ENCODE results near the gene SEZ6L2. TPM values are rescaled to one million over a fixed set of nuclear protein-coding genes. Genes with fewer than 3 reads are reported as not detected.
A peak's percentile ranks its signal among the peaks of the same experiment; 100 is the strongest.
"Not testable (repeated sequence)": the region's sequence is repeated elsewhere in the genome, so short reads cannot be mapped to it uniquely, and the experiment has no call there.

Gene SEZ6L2
- total RNA-seq, 1 donor from 2014 or later, result 43.2 TPM

DNA sequence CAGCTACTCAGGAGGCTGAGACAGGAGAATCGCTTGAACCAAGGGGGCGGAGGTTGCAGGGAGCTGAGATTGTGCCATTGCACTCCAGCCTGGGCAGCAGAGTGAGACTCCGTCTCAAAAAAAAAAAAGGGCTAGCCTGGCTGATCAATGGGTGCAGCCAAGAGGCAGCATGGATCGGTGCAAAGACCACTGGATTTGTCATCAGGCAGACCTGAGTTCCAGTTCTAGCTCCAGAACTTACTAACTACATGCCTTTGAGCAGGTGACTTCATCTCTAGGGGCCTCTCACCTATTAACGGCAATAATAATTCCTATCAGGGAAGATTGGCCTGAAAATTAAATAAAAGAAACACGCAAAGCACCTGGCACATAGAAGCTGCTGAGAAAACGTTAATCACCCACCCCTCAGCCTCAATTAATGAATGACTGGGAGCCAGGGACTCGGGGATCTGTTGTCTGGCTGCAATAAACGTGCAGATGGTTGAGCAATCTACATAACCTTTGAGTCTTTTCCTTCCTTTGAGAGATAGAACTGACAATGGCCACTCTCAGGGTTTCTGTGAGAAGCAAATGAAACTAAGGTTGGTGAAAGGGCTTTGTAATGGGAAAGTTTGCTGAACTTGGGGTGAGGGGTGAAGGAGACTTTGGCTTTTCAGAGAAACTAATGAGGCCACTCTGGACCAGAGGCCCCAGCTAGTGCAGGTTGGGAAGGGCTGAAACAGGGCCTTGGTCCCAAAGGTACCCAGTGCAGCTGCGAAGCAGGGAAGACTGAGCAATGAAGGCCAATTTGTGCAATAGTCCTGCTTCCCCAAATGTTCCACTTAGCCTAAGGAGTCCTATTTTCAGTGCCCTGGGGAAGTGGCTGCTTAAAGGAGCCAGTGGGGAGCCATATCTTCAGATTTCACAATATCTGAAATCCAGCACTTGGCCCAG, 7.6 kb downstream of the SEZ6L2 start:
- FAIRE-seq (no peak), DNase-seq (ENCODE audit: low spot score in 2 of 2) (no peak)

DNA sequence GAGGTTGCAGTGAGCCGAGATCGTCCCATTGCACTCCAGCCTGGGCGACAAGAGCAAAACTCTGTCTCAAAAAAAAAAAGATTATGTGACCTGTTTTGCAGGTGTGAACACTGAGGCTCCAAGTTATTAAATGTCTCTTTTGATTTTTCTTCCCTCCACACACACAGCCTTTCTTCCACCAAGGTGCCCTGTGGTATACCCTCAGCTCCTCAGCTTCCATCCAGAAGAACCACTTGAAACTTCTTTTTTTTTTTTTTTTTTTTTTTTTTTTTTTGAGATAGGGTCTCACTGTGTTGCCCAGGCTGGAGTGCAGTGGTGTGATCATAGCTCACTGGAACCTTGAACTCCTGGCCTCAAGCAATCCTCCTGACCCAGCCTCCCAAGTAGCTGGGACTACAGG, 10.0 kb downstream of the SEZ6L2 start:
- not testable (repeated sequence) for FAIRE-seq

DNA sequence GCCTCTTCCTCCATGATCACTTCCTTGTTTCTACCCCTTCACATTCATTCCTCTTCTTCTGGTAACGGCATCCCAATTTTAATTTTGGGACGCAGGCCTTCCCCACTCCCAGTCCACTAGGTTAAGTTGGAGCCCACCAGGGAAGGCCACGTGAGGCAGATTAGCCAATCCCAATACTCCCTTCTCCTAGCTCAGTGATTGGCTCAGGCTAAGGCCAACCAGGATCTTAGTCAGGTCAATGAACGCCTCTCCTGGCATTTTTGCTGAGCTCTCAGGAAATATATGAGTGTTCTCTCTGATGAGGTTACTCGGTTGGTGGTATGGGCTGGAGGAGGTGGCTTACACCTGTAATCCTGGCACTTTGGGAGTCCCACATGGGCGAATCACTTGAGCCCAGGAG, 15.4 kb downstream of the SEZ6L2 start:
- DNase-seq (ENCODE audit: low spot score in 2 of 2), result no peak
- no peak for FAIRE-seq

More for the DNA sequence above, 10.0 kb downstream of the SEZ6L2 start:
- not testable (repeated sequence) for DNase-seq (ENCODE audit: low spot score in 2 of 2)

DNA sequence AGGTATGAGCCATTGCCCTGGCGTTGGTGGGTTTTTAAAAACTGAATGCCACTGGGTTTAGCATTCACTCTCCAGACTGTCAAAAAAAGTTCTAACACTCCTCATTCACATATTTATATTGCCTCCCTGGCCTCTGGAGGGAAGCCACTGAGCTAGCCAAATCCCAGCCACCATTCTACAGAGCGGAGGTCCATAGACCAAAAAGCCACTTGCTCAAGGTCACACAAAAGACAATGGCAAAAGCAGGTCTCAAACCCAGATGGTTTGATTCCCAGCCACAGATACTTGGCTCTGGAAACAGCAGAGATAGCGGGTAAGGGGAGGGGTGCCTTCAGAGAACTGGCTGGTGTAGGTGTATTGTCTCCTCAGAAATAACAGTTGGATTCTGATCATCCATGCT, 18.3 kb downstream of the SEZ6L2 start:
- no peak for FAIRE-seq

DNA sequence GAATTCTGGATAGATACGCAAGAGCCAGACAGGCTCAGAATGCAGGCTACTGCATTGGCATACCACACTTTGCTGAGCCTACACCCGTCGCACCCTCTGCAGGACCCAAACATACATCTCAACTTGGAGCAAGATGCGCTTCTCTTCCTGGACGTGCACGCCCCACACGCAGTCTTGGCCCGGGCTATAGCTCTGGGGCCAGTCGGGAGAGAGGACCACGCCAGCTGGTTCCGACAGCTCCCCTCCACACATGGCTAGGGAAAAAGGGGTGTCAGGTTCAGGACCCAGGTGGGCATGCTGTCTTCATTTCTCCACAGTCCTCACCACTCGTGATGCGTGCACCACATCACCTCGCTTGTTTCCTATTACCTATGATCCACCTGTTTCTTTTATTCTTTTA, 21.2 kb downstream of the SEZ6L2 start:
- no peak for FAIRE-seq

More for the DNA sequence above, 18.3 kb downstream of the SEZ6L2 start:
- DNase-seq (ENCODE audit: low spot score in 2 of 2), result no peak

DNA sequence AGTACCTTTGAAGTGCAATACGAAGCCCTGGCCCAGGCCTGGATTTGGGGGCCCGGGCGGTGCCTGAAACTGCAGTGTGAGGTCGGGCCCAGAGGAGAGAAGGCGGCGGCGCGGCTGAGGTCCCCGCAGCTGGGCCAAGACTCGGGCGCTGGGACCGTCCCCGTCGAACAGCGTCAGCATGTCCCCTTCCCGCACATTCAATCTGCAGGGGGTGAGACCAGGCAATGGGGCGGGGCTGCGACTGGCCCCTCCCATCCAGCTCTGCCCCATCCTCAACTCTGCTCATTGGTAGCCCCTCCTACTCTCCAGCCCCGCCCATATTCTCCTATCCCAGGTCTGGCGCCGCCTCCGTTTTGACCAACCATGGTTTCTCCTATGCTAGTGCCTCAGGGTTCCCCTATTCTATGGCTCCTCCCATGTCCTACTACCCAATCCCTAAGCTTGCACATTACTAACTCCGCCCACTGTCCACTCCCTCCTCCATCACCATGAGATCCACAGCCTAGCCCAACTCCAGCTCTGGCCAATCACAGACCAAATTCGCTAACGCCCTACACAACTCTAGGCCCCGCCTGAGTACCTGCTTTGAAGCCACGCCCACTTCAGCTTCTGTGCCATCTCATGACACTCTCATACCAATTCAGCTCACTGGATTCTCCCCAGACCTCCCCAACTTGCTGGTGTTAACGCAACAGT, 21.9 kb downstream of the SEZ6L2 start:
- FAIRE-seq, result no peak
- DNase-seq (ENCODE audit: low spot score in 2 of 2), result peak in 1 of 2 donors; percentile 57

More for the DNA sequence above, 21.2 kb downstream of the SEZ6L2 start:
- no peak for DNase-seq (ENCODE audit: low spot score in 2 of 2)

DNA sequence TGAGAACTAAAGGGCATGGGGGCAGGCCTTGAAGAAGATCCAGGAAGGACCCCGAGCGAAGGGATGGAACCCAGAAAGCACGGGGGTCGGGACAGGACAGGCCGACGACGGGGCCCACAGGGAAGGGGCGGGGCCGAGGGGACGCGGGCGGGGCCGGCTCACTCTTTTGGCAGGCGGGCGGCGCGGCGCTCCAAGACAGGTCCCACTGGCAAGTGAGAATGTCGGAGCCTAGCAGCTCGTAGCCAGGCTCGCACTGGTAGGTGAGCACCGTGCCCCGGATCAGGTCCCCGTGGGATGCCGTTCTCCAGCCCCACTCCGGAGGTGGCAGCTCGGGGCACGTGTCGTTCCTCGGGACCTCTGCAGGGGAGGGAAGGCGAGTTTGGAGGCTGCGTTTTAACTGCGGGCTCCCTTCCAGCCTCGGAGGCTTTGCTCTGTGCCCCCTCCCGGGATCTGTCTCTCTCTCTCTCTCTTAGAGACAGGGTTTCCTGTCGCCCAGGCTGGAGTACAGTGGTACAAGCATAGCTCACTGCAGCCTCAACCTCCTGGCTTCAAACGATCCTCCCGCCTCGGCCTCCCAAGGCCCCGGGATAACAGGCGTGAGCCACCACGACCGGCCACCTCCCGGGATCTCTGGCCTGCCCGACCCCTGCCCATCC, 22.6 kb downstream of the SEZ6L2 start:
- FAIRE-seq, result no peak
- no peak for DNase-seq (ENCODE audit: low spot score in 2 of 2)

DNA sequence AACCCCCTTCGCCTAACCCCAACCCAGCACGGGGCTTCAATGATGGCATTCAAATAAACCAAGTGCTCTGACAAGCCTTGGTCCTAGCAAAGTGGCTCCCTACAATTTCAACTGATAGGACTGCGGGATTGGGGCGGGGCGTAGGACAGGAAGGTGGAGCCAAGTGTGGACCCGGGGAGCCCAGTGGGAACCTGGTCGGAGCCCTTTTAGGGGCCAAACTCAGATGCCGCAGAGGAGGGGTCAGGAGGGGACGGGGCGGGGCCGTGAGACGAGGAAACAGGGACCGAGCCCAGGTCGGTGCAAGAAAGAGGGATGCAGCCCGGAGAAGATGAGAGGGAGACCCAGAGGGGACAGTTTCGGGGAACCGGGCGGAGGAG, 23.1 kb downstream of the SEZ6L2 start:
- DNase-seq (ENCODE audit: low spot score in 2 of 2) (no peak), FAIRE-seq (no peak)

DNA sequence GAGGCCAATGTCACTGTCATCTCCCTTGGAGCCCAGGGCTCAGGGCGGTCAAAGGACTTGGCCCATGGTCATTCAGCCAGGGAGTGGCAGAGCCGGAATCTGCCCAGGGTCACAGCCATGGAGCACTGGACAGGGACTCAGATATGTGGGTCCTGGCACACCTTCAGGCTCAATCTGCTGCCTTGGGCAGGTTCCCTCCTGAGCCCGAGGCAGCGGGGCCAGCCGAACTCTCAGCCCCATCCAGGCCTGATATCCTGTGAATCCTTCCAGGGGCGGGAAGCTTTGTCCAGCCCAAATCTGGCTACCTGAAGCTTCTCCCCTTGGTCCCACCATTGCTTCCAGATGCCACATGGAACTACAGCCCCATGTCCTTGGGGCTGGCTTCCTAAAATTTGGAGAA, 24.1 kb downstream of the SEZ6L2 start:
- no peak for FAIRE-seq
- no peak for DNase-seq (ENCODE audit: low spot score in 2 of 2)

DNA sequence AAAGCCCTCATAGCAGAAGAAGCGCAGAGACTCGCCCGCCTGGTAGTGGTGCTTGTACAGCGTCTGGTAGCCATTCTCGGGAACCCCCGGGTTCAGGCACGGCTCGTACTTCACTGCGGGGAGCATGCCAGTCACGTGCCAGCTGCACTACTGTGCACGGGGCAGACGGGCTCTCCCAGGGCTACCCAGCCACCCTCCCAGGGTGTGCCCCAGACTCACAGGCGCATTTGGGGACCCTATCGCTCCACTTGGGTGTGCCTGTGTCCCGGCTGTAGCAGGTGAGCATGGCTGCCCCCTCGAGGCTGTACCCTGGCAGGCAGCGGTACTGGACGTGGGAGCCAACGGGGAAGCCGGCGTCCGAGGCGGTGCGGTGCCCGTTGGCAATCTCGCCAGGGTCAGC, 26.0 kb downstream of the SEZ6L2 start:
- no peak for DNase-seq (ENCODE audit: low spot score in 2 of 2)
- FAIRE-seq, result no peak

DNA sequence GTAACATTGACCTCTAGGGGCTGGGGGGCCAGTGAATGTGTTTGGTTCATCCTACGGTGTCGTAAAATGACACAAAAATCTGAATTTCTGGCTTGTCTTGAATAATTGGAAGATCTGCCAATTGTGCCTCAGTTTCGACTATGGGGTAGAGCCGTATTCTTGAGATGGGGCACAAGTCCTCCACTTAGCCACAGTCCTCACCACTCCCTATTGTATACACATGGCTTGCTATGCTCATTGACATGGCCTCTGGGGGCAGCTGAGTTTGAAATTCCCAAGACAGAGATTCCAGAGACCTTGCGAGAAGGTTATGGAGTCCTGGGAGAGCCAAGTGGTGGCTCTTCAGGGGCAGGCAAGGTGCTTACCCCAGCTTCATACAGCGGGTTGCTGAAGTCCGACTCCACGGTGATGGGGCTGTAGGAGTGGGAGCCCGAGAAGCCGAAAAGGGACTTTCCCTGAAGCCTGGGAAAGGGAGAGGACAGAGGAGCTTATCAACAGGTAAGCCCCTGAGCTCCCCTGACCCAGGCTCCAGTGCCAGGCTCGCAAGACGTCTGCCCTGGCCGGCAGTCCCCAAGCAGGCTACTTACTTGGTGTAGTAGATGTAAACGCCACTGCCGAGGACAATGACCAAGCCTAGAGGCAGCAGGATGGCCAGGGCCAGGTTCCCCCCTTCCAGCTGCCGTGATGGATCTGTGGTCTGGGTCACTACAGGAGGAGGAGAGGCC, 27.4 kb downstream of the SEZ6L2 start:
- FAIRE-seq, result no peak
- DNase-seq (ENCODE audit: low spot score in 2 of 2), result no peak

DNA sequence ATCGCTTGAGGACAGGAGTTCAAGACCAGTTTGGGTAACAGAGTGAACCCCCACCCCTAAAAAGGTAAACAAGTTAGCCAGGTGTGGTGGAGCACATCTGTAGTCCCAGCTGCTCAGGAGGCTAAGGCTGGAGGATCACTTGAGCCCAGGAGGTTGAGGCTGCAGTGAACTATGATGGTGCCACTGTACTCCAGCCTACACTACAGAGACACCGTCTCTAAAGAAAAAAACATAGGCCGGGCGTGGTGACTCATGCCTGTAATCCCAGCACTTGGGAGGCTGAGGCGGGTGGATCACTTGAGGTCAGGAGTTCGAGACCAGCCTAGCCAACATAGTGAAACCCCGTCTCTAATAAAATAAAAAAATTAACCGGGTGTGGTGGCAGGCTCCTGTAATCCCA, 30.3 kb downstream of the SEZ6L2 start:
- FAIRE-seq; DNase-seq (ENCODE audit: low spot score in 2 of 2): not testable (repeated sequence)

DNA sequence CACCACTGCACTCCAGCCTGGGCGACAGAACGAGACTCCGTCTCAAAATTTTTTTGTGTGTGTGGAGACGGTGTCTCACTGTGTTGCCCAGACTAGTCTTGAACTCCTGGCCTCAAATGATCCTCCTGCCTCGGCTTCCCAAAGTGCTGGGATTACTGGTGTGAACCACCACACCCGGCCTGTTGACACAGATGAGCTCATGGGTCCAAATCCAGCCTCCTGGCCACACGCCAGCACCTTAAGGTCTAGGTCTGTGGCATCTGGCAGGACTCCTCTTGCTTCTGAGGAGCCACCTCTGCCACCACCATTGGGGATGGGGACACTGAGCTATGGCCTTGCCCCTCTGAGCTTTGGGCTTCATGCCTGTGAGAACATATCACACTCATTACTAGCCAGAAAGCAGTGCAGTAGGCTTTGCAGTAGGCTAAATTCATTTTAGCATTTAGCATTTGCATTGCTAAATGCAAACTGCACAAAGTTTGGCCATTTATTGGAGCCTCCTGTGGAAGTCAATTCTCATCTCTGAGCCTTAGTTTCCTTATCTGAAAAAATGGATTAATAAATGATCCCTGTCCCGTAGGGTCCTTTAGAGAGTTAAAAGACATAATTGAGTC, 30.8 kb downstream of the SEZ6L2 start:
- FAIRE-seq, result no peak

DNA sequence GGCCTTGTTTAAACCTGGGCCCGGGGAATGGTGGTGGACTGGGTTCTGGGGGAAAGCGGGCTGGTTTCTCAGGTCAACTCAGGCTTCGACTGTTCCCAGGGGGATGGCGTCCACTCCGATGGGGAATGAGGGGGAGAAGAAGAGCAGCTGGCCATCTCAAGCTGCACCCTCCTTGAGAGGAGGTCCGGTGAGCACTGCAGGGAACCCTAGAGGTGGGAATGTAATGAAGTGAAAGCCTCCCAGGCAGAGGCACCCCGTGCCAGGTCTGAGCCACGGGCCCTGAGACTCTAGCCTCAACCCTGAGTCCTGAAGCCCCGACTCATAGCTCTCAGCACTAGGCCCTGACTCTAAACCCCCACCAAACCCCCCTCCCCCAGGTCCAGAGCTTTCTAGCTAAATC, 35.1 kb downstream of the SEZ6L2 start:
- FAIRE-seq (no peak), DNase-seq (ENCODE audit: low spot score in 2 of 2) (no peak)

More for the DNA sequence above, 30.8 kb downstream of the SEZ6L2 start:
- DNase-seq (ENCODE audit: low spot score in 2 of 2), result no peak

DNA sequence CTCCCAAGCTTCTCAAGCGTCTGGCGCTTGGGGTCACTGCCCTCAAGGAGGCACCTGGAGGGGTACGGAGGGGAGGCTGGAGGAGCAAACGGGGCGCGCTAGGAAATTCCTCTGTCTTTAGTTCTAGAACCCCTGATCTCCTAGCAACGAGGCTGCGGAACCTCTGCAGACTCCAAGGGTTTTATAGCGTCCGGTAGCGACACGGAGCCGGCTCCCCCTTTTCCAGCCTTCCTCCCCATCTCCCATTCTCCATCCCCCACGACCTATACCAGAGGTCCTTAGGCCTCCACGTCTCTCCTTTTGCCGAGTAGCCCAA, 35.7 kb downstream of the SEZ6L2 start:
- FAIRE-seq, result no peak
- DNase-seq (ENCODE audit: low spot score in 2 of 2), result no peak

DNA sequence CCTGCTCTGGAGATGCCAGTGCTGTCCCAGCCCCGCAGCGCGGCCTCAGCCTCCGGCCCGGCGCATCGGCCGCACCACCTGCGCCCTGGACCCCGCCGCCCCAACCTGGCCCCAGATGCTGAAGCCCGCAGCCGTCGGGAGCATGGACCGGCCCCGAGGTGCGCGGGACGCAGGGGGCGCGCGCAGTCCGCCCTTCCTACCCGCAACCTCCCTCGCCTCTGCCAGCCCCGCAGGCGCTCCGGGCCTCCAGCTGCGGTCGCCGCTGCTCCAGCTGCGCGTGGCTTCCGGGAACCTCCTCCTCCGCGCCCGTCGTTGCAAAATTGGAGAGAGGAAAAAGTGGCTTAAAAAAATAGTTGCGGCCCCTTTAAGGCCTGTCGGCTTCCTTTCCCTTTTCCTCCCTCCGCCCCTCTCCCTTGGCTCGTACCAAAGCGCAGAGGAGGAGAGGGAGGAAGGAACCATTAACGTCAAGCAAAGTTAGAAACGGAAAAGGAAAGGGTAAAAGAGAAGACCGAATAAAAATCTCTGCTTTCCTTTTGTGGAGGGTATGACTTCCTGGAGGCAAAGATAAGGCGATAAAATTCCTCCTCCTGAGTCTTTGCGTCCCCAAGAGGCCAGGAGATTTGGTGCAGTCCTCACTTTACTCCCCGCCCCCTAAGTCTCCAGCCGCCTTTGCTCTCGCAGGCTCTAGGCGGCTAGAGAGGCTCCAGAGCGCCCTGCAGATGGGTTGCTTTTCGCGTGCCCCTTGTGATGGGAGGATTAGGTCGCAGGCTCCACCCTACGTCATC, 36.3 kb downstream of the SEZ6L2 start, which contains the start of gene CDIPT:
CDIPT (minus strand) TSS at position 343 of the 785 bp plus-strand sequence. CDS start 369 bp downstream, outside the sequence.
- DNase-seq (ENCODE audit: low spot score in 2 of 2) (peak; percentile 89 to 91), FAIRE-seq (no peak)

DNA sequence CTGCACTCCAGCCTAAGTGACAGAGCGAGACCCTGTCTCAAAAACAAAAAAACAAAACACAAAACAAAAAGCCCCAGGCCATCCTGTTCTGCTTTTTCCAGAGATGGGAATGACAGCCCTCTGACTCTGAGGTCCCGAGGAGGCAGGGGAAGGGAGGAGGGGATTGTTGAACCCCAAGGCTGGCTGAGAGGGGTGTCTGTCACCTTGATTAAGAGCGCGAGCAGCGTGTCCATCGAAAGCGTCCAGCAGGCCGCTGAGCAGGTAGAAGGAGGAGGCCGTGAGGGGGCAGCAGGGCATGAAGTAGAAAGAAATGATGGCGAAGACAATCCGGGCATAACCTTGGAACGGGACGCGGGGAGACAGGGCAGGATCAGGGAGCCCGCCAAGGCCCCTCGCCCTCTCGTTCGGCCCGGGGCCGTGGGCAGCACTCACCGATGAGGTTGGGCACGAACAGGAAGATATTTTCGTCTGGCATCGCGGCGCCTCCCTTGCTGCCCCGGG, 36.9 kb downstream of the SEZ6L2 start:
- DNase-seq (ENCODE audit: low spot score in 2 of 2) (no peak), FAIRE-seq (no peak)

DNA sequence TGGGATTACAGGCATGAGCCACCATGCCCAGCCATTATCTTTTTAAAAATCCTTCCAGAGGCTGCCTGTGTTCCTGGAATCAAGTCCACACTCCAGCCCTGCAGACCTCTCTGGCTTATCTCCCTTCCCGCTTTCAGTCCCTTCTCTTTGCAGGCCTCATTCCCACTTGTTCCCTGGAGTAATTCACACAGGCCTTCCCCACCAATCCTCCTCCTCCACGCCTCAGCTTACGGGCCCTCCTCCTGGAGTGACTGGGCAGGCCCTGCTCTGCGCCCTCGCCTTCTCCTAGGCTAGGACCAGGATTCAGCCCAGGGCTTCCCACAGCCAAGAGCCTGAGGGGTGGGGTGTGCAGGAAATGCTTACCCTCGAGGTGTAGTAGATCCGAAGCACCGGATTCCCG, 39.1 kb downstream of the SEZ6L2 start:
- FAIRE-seq, result no peak
- no peak for DNase-seq (ENCODE audit: low spot score in 2 of 2)

DNA sequence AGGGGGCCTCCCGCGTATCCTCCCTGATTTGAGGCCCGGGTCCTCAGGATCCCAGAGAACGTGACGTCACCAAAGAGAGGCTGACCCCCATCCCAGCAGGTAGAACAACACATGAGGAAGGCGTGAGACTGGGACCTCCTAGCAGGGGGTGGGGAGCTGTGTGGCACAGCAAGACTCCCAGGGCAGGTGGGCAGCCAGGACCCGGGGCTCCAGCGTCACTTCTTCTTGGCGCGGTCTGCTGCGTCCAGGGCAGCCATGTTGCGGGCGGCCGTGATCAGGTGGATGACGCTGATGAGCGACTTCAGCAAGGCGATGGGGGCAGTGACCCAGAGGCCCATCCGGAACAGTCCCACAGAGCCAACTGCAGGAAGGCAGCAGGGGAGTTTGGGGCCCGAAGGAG, 40.4 kb downstream of the SEZ6L2 start:
- FAIRE-seq (no peak), DNase-seq (ENCODE audit: low spot score in 2 of 2) (no peak)
